GM12891 (cell line): ENCODE measurements around the gene RETSAT.
"Not testable (repeated sequence)": the region's sequence is repeated elsewhere in the genome, so short reads cannot be mapped to it uniquely, and the experiment has no call there.

Experiments
- DNase-seq: peaks from one replicate; pipeline ENCODE4 v3.0.0; 2011; ENCODE audit warnings: low spot score; ENCODE audit not compliant: insufficient read length
- FAIRE-seq: peaks from 2 replicates; lab custom pipeline; 2011; peaks lifted over from hg19 to GRCh38; lab: Jason Lieb, UNC
- PAX5 ChIP-seq: IDR thresholded peaks from 2 replicates; pipeline ENCODE4 v1.6.1; 2011; ENCODE audit warnings: low read length, moderate library complexity, mild to moderate bottlenecking; ENCODE audit not compliant: insufficient read depth, severe bottlenecking
- POLR2A ChIP-seq: IDR thresholded peaks from 2 replicates; pipeline ENCODE4 v1.6.1; 2011; ENCODE audit warnings: low read depth, low read length, control low read depth
- POLR2AphosphoS5 ChIP-seq: IDR thresholded peaks from 2 replicates; pipeline ENCODE4 v1.6.1; 2011; ENCODE audit warnings: low read depth, low read length, control low read depth
- POU2F2 ChIP-seq: IDR thresholded peaks from 2 replicates; pipeline ENCODE4 v1.6.1; 2011; ENCODE audit warnings: low read depth, mild to moderate bottlenecking, control low read depth, low read length, moderate library complexity
- SPI1 ChIP-seq: IDR thresholded peaks from 2 replicates; pipeline ENCODE4 v1.6.1; 2011; ENCODE audit warnings: low read depth, low read length, control low read depth
- TAF1 ChIP-seq: IDR thresholded peaks from 2 replicates; pipeline ENCODE4 v1.6.1; 2011; ENCODE audit warnings: low read depth, low read length, control low read depth

The RETSAT gene

DNA sequence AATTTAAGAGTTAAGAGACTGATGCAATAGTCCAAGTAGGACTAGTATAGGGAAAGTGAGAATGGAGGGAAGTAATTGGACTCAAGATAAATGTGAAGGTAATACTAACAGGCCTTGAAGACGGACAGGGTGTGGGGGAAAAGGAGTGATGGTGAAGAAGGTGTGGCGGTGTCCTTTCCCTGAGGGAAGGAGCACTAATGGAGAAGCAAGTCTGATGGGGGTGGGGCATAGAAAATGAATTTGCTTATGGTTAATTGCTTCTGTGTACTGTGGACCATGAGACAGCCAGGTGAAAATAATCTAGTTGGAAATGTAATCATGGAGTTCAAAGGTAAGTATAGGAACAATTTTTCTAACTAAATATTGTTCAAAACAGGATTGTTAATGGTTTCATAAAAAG lies 19.4 kb downstream of the RETSAT start:
- FAIRE-seq (no peak), DNase-seq (no peak)
- no peak for TF ChIP-seq TAF1
- no peak for TF ChIP-seq PAX5
- TF ChIP-seq POLR2A = no peak
- TF ChIP-seq POU2F2 = no peak
- TF ChIP-seq SPI1 = no peak
- TF ChIP-seq POLR2AphosphoS5 = no peak

DNA sequence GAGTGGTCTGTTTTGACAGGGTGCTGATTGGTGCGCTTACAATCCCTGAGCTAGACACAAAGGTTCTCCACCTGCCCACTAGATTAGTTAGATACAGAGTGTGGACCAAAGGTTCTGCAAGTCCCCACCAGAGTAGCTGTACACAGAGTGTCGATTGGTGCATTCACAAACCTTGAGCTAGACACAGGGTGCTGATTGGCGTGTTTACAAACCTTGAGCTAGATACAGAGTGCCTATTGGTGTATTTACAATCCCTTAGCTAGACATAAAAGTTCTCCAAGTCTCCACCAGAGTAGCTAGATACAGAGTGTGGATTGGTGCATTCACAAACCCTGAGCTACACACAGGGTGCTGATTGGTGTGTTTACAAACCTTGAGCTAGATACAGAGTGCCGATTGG lies 20.5 kb downstream of the RETSAT start:
- not testable (repeated sequence) for FAIRE-seq, DNase-seq

DNA sequence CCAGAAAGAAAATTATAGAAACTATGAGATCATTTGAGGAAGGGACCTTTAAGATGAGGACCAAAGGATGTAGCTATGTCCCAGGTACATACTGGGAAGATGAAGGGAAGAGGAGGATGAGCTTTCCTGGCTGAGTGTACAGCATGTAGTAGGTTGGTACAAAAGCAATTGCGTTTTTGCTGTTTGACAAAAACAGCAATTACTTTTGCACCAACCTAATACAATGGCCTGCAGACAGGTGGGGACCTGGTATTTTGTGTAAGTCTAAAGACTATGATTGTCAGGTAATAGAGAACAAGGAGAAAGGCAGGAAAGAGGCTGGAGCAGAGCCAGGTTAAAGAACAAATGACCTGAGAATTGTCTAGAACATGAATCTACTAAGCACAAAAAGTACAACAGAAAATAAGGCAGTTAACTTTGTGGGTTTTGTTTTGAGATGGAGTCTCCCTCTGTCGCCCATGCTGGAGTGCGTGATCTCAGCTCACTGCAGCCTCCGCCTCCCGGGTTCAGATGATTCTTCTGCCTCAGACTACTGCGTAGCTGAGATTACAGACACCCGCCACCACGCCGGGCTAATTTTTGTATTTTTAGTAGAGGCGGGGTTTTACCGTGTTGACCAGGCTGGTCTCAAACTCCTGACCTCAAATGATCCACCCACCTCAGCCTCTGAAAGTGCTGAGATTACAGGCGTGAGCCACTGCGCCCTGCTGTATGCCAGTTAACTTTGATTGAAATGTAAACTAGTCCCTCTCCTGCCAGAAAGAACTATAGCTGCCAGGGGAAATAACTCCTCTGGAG lies 23.3 kb downstream of the RETSAT start:
- FAIRE-seq = no peak
- no peak for TF ChIP-seq POLR2AphosphoS5
- TF ChIP-seq POU2F2 = no peak
- TF ChIP-seq POLR2A = no peak
- no peak for TF ChIP-seq PAX5
- no peak for TF ChIP-seq TAF1
- DNase-seq = no peak

DNA sequence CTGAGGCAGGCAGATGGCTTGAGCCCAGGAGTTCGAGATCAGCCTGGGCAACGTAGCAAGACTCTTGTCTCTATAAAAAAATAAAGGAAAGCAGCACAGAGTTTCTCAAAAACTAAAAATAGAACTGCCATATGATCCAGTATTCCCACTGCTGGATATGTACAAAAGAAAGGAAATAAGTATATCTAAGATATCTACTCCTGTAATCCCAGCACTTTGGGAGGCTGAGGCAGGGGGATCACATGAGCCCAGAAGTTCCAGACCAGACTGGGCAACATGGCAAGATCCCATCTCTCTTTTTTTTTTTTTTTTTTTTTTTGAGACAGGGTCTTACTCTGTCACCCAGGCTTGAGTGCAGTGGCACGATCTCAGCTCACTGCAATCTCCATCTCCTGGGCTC lies 24.6 kb downstream of the RETSAT start:
- FAIRE-seq, DNase-seq: not testable (repeated sequence)

DNA sequence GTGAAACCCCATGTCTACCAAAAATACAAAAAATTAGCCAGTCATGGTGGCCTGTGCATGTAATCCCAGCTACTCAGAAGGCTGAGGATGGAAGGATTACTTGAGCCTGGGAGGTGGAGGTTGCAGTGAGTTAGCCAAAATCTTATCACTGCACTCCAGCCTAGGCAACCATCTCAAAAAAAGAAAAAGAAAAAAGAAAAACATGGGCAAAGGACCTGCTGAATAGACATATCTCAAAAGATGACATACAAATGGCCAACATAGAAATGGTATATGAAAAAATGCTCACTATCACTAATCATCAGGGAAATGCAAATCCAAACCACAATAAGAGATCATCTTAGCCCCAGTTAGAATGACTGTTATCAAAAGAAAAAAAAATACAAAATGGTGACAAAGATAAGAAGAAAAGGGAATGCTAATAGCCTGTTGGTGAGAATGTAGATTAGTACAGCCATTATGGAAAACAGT lies 25.1 kb downstream of the RETSAT start:
- FAIRE-seq (no peak), DNase-seq (no peak)
- TF ChIP-seq TAF1 (no peak), POLR2A (no peak), SPI1 (no peak), PAX5 (no peak), POLR2AphosphoS5 (no peak), POU2F2 (no peak)

DNA sequence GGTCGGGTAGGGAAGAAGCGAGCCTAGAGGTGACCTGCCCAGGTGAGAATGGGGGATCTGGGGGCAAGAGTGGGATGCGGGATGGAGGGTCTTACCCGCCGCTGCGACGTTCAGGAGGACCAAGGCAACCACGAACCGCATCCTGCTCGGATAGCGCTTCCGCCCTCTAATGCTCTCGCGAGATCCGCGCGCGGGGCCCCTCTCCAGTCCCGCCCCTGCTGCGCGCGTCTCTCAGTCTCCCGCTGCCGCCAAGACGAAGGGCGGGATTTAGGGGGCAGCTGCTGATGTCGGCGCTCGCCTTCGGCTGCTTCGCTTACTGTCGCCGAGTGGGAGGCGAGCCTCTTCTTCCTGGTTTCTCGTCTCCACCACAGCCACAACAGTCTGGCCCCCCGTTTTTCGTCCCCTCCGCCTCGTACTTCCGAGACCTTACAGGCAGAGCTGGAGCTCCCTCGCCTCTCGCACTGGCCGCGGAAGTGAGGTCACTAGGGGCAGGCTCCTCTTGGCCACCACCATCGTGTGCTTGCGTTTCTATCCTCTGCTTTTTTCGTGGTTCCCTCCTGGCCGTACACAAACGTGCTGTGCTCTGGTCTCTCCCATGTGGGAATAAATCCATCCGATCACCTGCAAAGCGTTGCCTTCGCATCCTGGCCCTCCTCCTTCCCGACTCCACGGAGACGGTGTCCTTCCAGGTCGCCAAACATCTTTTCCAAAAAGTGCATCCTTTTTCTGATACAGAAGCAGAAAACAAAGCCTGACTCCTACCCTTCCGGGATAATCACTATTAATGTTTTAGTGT lies 26.3 kb downstream of the RETSAT start, which contains the start of gene TGOLN2:
Gene TGOLN2, minus strand, starts transcription at position 168 of the 796 bp plus-strand sequence. Its CDS starts 27 bp downstream, at position 141.
- DNase-seq (peak; percentile 91), FAIRE-seq (peak; percentile 91)
- TF ChIP-seq POLR2AphosphoS5 (peak; percentile 99), SPI1 (peak; percentile 61; the same call in 1 of the 2 replicates), POU2F2 (peak; percentile 92), POLR2A (peak; percentile 99), TAF1 (peak; percentile 81), PAX5 (no peak)

DNA sequence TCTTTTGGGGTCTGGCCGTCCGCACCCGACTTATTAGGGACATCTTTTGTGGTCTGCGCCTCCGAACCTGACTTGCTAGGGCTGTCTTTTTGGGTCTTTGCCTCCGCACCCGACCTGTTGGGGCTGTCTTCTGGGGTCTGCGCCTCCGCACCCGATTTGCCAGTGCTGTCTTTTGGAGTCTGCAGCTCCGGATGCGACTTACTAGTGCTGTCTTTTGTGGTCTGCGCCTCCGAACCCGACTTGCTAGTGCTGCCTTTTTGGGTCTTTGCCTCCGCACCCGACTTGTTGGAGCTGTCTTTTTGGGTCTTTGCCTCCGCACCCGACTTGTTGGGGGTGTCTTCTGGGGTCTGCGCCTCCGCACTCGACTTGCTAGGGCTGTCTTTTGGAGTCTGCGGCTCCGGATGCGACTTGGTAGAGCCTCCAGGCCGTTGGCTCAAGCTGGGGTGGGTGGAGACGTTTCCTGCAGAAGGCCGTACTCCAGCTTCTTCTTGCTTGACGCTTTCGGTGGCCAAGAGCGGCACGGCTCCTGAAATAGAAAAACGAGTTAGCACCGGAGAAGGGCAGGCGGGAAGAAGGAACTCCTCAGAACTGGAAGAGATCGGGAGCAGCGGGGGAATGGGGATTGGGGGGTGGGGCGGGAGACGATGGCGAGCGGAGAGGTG lies 27.0 kb downstream of the RETSAT start:
- DNase-seq (peak; percentile 37), FAIRE-seq (peak; percentile 45)
- TF ChIP-seq SPI1 = no peak
- TF ChIP-seq POLR2A = no peak
- no peak for TF ChIP-seq PAX5
- TF ChIP-seq TAF1 = no peak

DNA sequence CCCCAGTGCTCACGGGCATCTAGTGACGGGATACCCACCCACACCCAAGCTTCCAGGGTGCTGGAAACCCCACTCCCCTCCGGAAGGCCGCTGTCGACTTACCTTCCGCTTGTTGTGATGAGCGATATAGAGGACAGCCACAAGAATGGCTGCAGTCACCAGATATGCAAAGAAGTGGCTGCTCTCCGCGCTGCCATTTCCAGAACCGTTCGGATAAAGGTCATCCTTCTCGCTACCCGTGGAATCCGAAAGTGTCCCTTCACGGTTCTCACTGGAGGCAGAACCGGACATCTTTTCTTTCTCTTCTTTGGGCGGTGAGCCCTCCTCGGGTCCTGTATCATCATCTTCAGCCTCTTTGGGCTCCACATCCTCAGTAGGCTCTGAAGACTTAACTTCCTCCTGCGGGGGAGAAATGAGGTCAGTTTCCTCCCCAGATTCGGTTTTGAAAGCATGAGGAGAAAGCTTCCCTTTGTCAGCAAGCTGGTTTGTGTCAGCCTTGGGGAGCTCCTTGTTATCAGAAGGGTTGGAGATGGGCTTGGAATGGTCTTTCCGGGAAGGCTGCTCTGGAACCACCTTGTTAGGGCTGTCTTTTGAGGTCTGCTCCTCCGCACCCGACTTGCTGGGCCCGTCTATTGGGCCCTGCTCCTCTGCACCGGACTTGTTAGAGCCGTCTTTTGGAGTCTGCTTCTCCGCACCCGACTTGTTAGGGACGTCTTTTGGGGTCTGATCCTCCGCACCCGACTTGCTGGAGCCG lies 27.7 kb downstream of the RETSAT start:
- TF ChIP-seq PAX5 (no peak), POU2F2 (peak; percentile 90), TAF1 (no peak), POLR2A (0 out of 2 replicates have a peak, but pooled peaks have one; percentile 24), SPI1 (peak; percentile 36; the same call in 1 of the 2 replicates)
- DNase-seq (peak; percentile 31), FAIRE-seq (no peak)

DNA sequence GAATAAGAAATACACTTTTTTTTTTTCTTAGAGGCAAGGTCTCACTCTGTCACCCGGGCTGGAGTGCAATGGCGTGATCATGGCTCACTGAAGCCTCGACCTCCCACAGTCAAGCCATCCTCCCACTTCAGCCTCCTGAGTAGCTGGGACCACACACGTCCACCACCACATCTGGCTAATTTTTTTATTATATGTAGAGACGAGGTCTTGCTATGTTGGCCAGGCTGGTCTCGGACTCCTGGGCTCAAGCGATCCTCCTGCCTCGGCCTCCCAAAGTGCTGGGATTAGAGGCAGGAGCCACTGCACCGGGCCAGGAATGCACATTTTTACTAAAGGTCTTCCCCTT lies 28.9 kb downstream of the RETSAT start:
- FAIRE-seq (no peak), DNase-seq (no peak)
- TF ChIP-seq POLR2A (no peak), PAX5 (no peak), POLR2AphosphoS5 (no peak), SPI1 (no peak), TAF1 (no peak), POU2F2 (no peak)
